Activated naive CD4-positive, alpha-beta T cell treated with anti-CD3 and anti-CD28 coated beads for 36 hours (primary cell): ENCODE results near the gene USF3. TPM values are rescaled to one million over a fixed set of nuclear protein-coding genes. Genes with fewer than 3 reads are reported as not detected.

Experiments used
- CTCF ChIA-PET: fragments of 350-600 bp; sonication (Branson Sonifier 250); formaldehyde crosslinking; loops from one replicate; lab custom pipeline; 2021; ENCODE audit warnings: antibody characterized with exemption; lab: Charles Lee
- DNase-seq: peaks from one replicate; pipeline ENCODE4 v3.0.0-alpha.2; 2020
- H3K27ac Mint-ChIP-seq: one replicate; pipeline ENCODE4 v1.8.0; 2021; ENCODE audit warnings: mild to moderate bottlenecking, mixed read lengths
- H3K27me3 Mint-ChIP-seq: one replicate; pipeline ENCODE4 v1.8.0; 2021; ENCODE audit warnings: low read depth, mixed read lengths
- H3K36me3 Mint-ChIP-seq: one replicate; pipeline ENCODE4 v1.8.0; 2021; ENCODE audit warnings: low read depth, mixed read lengths
- H3K4me1 Mint-ChIP-seq: one replicate; pipeline ENCODE4 v1.8.0; 2021; ENCODE audit warnings: low read depth, mixed read lengths
- H3K4me3 Mint-ChIP-seq: one replicate; pipeline ENCODE4 v1.8.0; 2021; ENCODE audit warnings: mild to moderate bottlenecking, moderate library complexity, mixed read lengths
- H3K9me3 Mint-ChIP-seq: one replicate; pipeline ENCODE4 v1.8.0; 2021; ENCODE audit warnings: mixed read lengths
- intact Hi-C: fragments of 100-400 bp; cut with micrococcal nuclease; formaldehyde crosslinking; loops from one replicate; pipeline ENCODE4 v1.15.1; 2023
- total RNA-seq, 2 experiments: library from RNA; stranded (reverse); gene quantifications; one replicate each; pipeline ENCODE4 v1.2.3, GENCODE V29; 2021

Gene USF3
- total RNA-seq, 2 experiments from 2014 or later, result 7.5 to 7.9 TPM

- DNase-seq, result no peak
- peaks cover 30% of the 10 kb centered on the region for H3K4me1 Mint-ChIP-seq
- CTCF ChIA-PET, result interaction anchor here (0.9 kb wide), 1 partner anchor 15 kb away, joined by 3 read pairs; no protein-coding TSS in a partner anchor
- H3K4me3 Mint-ChIP-seq, result no peak overlapping the region
- H3K27ac Mint-ChIP-seq, result no peak overlapping the region
- H3K27me3 Mint-ChIP-seq, result no peaks in the 10 kb centered on the region
- H3K36me3 Mint-ChIP-seq, result peaks cover 9% of the 10 kb centered on the region
- intact Hi-C loops, result no loop called here
- H3K9me3 Mint-ChIP-seq, result no peaks in the 10 kb centered on the region
Observed at GRCh38 chr3:113730550-113730949, 34.1 kb upstream of the USF3 start.

GRCh38 chr3:113728661-113729060, 32.2 kb upstream of the USF3 start:
- Mint-ChIP-seq H3K36me3 (peaks cover 16% of the 10 kb centered on the region), H3K27me3 (no peaks in the 10 kb centered on the region), H3K9me3 (no peaks in the 10 kb centered on the region), H3K27ac (no peak overlapping the region), H3K4me3 (no peak overlapping the region), H3K4me1 (peaks cover 20% of the 10 kb centered on the region)
- DNase-seq, result no peak
- intact Hi-C loops, result no loop called here
- CTCF ChIA-PET, result interaction anchor here (0.8 to 3.0 kb wide), 2 partner anchors 8 to 30 kb away, joined by 3 to 16 read pairs; no protein-coding TSS in a partner anchor

GRCh38 chr3:113721636-113722035, 25.2 kb upstream of the USF3 start:
- H3K9me3 Mint-ChIP-seq, result no peaks in the 10 kb centered on the region
- intact Hi-C loops, result no loop called here
- CTCF ChIA-PET, result interaction anchor here (0.6 to 1.5 kb wide), 3 partner anchors 9 to 123 kb away, joined by 3 to 7 read pairs (median 4); no protein-coding TSS in a partner anchor
- no peak for DNase-seq
- no peak overlapping the region for H3K4me3 Mint-ChIP-seq
- no peak overlapping the region for H3K27ac Mint-ChIP-seq
- no peaks in the 10 kb centered on the region for H3K27me3 Mint-ChIP-seq
- H3K4me1 Mint-ChIP-seq, result peaks cover 17% of the 10 kb centered on the region
- H3K36me3 Mint-ChIP-seq, result peaks cover 37% of the 10 kb centered on the region

DNA sequence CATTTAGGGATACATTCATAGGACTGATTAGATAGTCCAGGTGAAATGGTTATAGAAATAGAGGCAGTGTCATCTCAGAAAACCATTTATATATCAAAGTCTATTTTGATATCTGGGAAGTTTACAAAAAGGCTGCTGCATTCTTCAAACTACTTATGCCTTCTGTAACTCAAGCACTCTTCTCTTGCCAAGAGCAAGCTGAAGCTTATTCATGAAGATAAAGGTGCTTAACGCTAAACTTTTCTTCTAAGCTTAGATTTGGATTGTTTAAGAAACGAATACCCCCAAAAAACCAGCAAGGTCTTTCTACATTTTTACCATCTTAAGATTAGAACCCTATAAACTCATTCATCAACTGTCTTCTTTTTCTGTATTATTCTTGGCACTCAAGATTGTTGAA, 23.3 kb upstream of the USF3 start:
- CTCF ChIA-PET, result interaction anchor here (0.6 to 1.6 kb wide), 2 partner anchors 25 to 93 kb away, joined by 4 to 6 read pairs; no protein-coding TSS in a partner anchor
- intact Hi-C loops, result no loop called here
- no peak for DNase-seq
- Mint-ChIP-seq H3K27ac (no peak overlapping the region), H3K36me3 (peaks cover 37% of the 10 kb centered on the region), H3K4me1 (peaks cover 15% of the 10 kb centered on the region), H3K4me3 (no peak overlapping the region), H3K9me3 (no peaks in the 10 kb centered on the region), H3K27me3 (no peaks in the 10 kb centered on the region)

DNA sequence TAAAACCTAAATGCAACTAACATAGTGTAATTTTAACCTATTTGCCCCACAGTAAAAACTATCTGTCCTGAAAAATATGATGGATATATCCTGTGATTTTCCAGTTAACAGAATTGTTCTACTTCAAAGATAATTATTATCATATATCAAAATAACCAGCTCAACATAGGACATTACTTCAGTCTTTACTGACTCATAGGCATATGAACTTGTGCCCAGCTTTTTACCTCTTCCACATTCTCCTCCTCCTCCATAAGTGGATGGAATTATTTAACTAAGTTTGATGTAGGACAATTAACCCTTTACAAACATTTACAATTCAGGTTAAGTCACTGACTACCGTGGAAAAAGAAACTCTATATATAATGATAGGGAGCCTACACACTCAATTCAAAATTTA, 22.9 kb upstream of the USF3 start:
- no peaks in the 10 kb centered on the region for H3K27me3 Mint-ChIP-seq
- H3K9me3 Mint-ChIP-seq, result no peaks in the 10 kb centered on the region
- H3K4me3 Mint-ChIP-seq, result no peak overlapping the region
- CTCF ChIA-PET, result interaction anchor here (0.6 to 1.6 kb wide), 2 partner anchors 26 to 94 kb away, joined by 4 to 6 read pairs; no protein-coding TSS in a partner anchor
- H3K4me1 Mint-ChIP-seq, result peaks cover 15% of the 10 kb centered on the region
- peaks cover 36% of the 10 kb centered on the region for H3K36me3 Mint-ChIP-seq
- H3K27ac Mint-ChIP-seq, result no peak overlapping the region
- intact Hi-C loops, result no loop called here
- DNase-seq, result no peak

DNA sequence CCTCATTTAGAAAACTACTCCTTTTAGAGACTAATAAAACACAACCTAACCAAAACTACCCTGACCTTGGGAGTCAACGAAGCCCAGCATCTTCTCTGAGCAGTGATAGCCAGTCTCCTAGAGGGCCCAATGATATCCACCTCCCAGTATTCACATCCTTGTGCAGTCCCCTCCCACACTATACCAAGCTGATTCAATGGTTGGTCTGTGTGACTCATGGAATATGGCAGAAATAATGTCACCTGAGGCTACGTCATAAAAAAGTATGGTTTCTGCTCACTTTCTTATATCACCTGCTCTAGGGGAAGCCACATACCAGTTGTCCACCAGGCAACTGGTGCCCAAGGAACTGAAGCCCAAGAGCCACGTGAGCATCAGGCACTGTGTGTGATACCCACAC, 21.4 kb upstream of the USF3 start:
- peaks cover 13% of the 10 kb centered on the region for H3K4me1 Mint-ChIP-seq
- no peak for DNase-seq
- no peak overlapping the region for H3K4me3 Mint-ChIP-seq
- CTCF ChIA-PET, result interaction anchor here (1.7 to 1.9 kb wide), 2 partner anchors 19 to 28 kb away, joined by 4 to 5 read pairs; no protein-coding TSS in a partner anchor
- peaks cover 28% of the 10 kb centered on the region for H3K36me3 Mint-ChIP-seq
- no peaks in the 10 kb centered on the region for H3K9me3 Mint-ChIP-seq
- no peaks in the 10 kb centered on the region for H3K27me3 Mint-ChIP-seq
- H3K27ac Mint-ChIP-seq, result peak overlapping the region; percentile 46
- intact Hi-C loops, result no loop called here

DNA sequence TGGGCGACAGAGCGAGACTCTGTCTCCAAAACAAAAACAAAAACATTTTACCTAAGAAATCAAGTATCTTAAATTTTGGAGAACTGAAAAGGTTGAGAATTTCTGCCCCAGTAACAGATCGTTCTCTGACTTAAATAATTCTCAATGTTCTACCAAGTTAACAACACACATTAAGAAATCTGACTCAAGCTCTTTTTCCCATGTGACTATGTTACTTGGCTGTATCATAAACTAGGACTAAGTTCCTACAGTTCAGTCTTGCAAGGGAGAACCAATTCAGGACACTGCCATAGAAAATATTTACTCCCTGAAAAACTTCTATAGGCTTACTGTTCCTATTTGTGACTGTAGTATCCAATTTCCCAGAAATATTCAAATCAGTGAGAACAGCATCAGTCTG, 20.9 kb upstream of the USF3 start:
- CTCF ChIA-PET, result interaction anchor here (1.7 to 1.9 kb wide), 2 partner anchors 19 to 28 kb away, joined by 4 to 5 read pairs; no protein-coding TSS in a partner anchor

DNA sequence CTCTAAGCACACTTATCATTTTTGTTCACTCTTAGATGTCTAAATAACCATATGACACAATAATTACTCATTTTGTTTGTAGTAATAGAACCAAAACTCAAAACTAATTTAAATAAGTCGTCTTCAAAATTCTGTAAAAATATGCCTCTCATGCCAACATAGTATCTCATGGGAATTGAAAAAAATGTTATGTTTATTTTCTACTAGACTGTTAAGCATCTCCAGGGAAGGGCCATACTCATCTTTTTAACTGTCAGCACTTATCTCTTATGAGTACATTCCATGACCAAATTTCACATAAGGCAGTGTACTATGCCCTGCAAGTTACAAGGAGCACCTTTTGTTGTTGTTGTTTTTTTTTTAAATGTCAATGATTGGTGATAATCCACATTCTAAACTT, 18.3 kb upstream of the USF3 start:
- CTCF ChIA-PET, result interaction anchor here (1.2 kb wide), 1 partner anchor 137 kb away, joined by 3 read pairs; no protein-coding TSS in a partner anchor
- Mint-ChIP-seq H3K27ac (no peak overlapping the region), H3K27me3 (peaks cover 6% of the 10 kb centered on the region), H3K36me3 (peaks cover 14% of the 10 kb centered on the region), H3K4me3 (no peak overlapping the region), H3K4me1 (peaks cover 13% of the 10 kb centered on the region), H3K9me3 (no peaks in the 10 kb centered on the region)
- intact Hi-C loops, result no loop called here
- DNase-seq, result no peak

More for the DNA sequence above, 20.9 kb upstream of the USF3 start:
- H3K4me3 Mint-ChIP-seq, result no peak overlapping the region
- intact Hi-C loops, result no loop called here
- no peaks in the 10 kb centered on the region for H3K9me3 Mint-ChIP-seq
- H3K27ac Mint-ChIP-seq, result no peak overlapping the region
- H3K4me1 Mint-ChIP-seq, result peaks cover 14% of the 10 kb centered on the region
- H3K27me3 Mint-ChIP-seq, result peaks cover 1% of the 10 kb centered on the region
- no peak for DNase-seq
- peaks cover 28% of the 10 kb centered on the region for H3K36me3 Mint-ChIP-seq

GRCh38 chr3:113712129-113712528, 15.7 kb upstream of the USF3 start:
- Mint-ChIP-seq H3K4me1 (peaks cover 2% of the 10 kb centered on the region), H3K27ac (no peak overlapping the region), H3K4me3 (no peak overlapping the region), H3K27me3 (peaks cover 13% of the 10 kb centered on the region), H3K36me3 (peaks cover 4% of the 10 kb centered on the region), H3K9me3 (no peaks in the 10 kb centered on the region)
- CTCF ChIA-PET, result interaction anchor here (0.6 kb wide), 1 partner anchor 9 kb away, joined by 3 read pairs; no protein-coding TSS in a partner anchor
- no peak for DNase-seq
- intact Hi-C loops, result no loop called here

- CTCF ChIA-PET, result interaction anchor here (0.6 to 0.7 kb wide), 2 partner anchors 13 to 130 kb away, joined by 3 to 5 read pairs; no protein-coding TSS in a partner anchor
- DNase-seq, result no peak
- Mint-ChIP-seq H3K27ac (no peak overlapping the region), H3K9me3 (no peaks in the 10 kb centered on the region), H3K36me3 (no peaks in the 10 kb centered on the region), H3K27me3 (peaks cover 14% of the 10 kb centered on the region), H3K4me3 (no peak overlapping the region), H3K4me1 (peaks cover 2% of the 10 kb centered on the region)
- intact Hi-C loops, result no loop called here
Observed at GRCh38 chr3:113707835-113708234, 11.4 kb upstream of the USF3 start.

- peak; percentile 23 for DNase-seq
- intact Hi-C loops, result no loop called here
- H3K36me3 Mint-ChIP-seq, result peaks cover 2% of the 10 kb centered on the region
Observed at GRCh38 chr3:113698956-113699355, 2.5 kb upstream of the USF3 start.

GRCh38 chr3:113698213-113698742, 1.8 kb upstream of the USF3 start:
- CTCF ChIA-PET, result interaction anchor here (0.6 to 3.1 kb wide), 4 partner anchors 30 to 205 kb away, joined by 3 to 16 read pairs (median 5); partner anchors contain the start of gene NAA50
- Mint-ChIP-seq H3K36me3 (peaks cover 2% of the 10 kb centered on the region), H3K4me1 (peaks cover 23% of the 10 kb centered on the region), H3K27ac (peak overlapping the region; percentile 54), H3K4me3 (no peak overlapping the region), H3K9me3 (no peaks in the 10 kb centered on the region), H3K27me3 (no peaks in the 10 kb centered on the region)
- intact Hi-C loops, result no loop called here
- DNase-seq, result no peak

More at GRCh38 chr3:113698956-113699355, 2.5 kb upstream of the USF3 start:
- Mint-ChIP-seq H3K4me3 (peak overlapping the region; percentile 62), H3K27ac (no peak overlapping the region), H3K4me1 (peaks cover 17% of the 10 kb centered on the region), H3K9me3 (no peaks in the 10 kb centered on the region), H3K27me3 (no peaks in the 10 kb centered on the region)
- CTCF ChIA-PET, result interaction anchor here (0.7 to 3.1 kb wide), 3 partner anchors 30 to 46 kb away, joined by 3 to 16 read pairs (median 5); partner anchors contain the start of gene NAA50
